CD4-positive, alpha-beta T cell treated with Interleukin-6 at 100 ng/mL for 8 hours (primary cell): ENCODE data around the gene PDXDC1.
A peak's percentile ranks its signal among the peaks of the same experiment; 100 is the strongest.
"Not testable (repeated sequence)": the region's sequence is repeated elsewhere in the genome, so short reads cannot be mapped to it uniquely, and the experiment has no call there.

ENCODE experiments used
- DNase-seq: peaks from one replicate; pipeline ENCODE4 v3.0.0-alpha.2; 2020; ENCODE audit warnings: mixed read lengths, low spot score

Gene PDXDC1

GRCh38 chr16:15135483-15136360, 160.9 kb downstream of the PDXDC1 start:
- DNase-seq, result not testable (repeated sequence)

GRCh38 chr16:15137514-15137913, 162.7 kb downstream of the PDXDC1 start:
- DNase-seq, result not testable (repeated sequence)

- DNase-seq, result not testable (repeated sequence)
These were observed 165.9 kb downstream of the PDXDC1 start for GRCh38 chr16:15140444-15141365.

- no peak for DNase-seq
These were observed 166.8 kb downstream of the PDXDC1 start for GRCh38 chr16:15141586-15141985.

GRCh38 chr16:15142107-15142890, 167.5 kb downstream of the PDXDC1 start:
- not testable (repeated sequence) for DNase-seq

- DNase-seq, result not testable (repeated sequence)
These were observed 168.2 kb downstream of the PDXDC1 start for GRCh38 chr16:15142891-15143600.

GRCh38 chr16:15143601-15144091, 168.8 kb downstream of the PDXDC1 start:
- DNase-seq, result not testable (repeated sequence)

- not testable (repeated sequence) for DNase-seq
These were observed 169.3 kb downstream of the PDXDC1 start for GRCh38 chr16:15144092-15144631.

GRCh38 chr16:15144781-15145417, 170.1 kb downstream of the PDXDC1 start:
- not testable (repeated sequence) for DNase-seq

GRCh38 chr16:15145418-15146263, 170.8 kb downstream of the PDXDC1 start:
- DNase-seq, result not testable (repeated sequence)

- DNase-seq, result not testable (repeated sequence)
These were observed 171.4 kb downstream of the PDXDC1 start for GRCh38 chr16:15146264-15146662.

GRCh38 chr16:15148831-15149230, 174.0 kb downstream of the PDXDC1 start:
- DNase-seq, result not testable (repeated sequence)

- not testable (repeated sequence) for DNase-seq
These were observed 174.4 kb downstream of the PDXDC1 start for GRCh38 chr16:15149260-15149659.

GRCh38 chr16:15154005-15154404, 179.2 kb downstream of the PDXDC1 start:
- not testable (repeated sequence) for DNase-seq

GRCh38 chr16:15154650-15155562, 180.1 kb downstream of the PDXDC1 start:
- peak; percentile 90 for DNase-seq

GRCh38 chr16:15157644-15158043, 182.8 kb downstream of the PDXDC1 start:
- DNase-seq, result not testable (repeated sequence)

GRCh38 chr16:15159671-15160070, 184.8 kb downstream of the PDXDC1 start:
- not testable (repeated sequence) for DNase-seq

GRCh38 chr16:15160571-15160970, 185.7 kb downstream of the PDXDC1 start:
- DNase-seq, result not testable (repeated sequence)
